Activated gamma-delta T cell treated with anti-CD3 and anti-CD28 coated beads, Interleukin-2, amount 50 U/mL, for 16 hours (primary cell): ENCODE results near the gene SCYGR7.
"Not testable (repeated sequence)": the region's sequence is repeated elsewhere in the genome, so short reads cannot be mapped to it uniquely, and the experiment has no call there.

Experiments
- DNase-seq: peaks from one replicate; pipeline ENCODE4 v3.0.0-alpha.2; 2020; ENCODE audit warnings: low read depth

Gene SCYGR7

GRCh38 chr2:227728035-227728434 lies at the start of gene SCYGR7:
Gene SCYGR7, plus strand, starts transcription at chr2:227728335. Its CDS starts 0 bp downstream, at chr2:227728335.
- DNase-seq = no peak

- DNase-seq = no peak
Measured at GRCh38 chr2:227684258-227684657, 43.9 kb upstream of the SCYGR7 start.

- no peak for DNase-seq
Measured at GRCh38 chr2:227687189-227687588, 40.9 kb upstream of the SCYGR7 start.

- no peak for DNase-seq
Measured at GRCh38 chr2:227696990-227697679, 31.0 kb upstream of the SCYGR7 start.

- DNase-seq = no peak
Measured at GRCh38 chr2:227701556-227701955, 26.6 kb upstream of the SCYGR7 start.

GRCh38 chr2:227703280-227703732 lies 24.8 kb upstream of the SCYGR7 start:
- no peak for DNase-seq

- no peak for DNase-seq
Measured at GRCh38 chr2:227703961-227704360, 24.2 kb upstream of the SCYGR7 start.

- DNase-seq = no peak
Measured at GRCh38 chr2:227706859-227707258, 21.3 kb upstream of the SCYGR7 start.

- no peak for DNase-seq
Measured at GRCh38 chr2:227707390-227707789, 20.7 kb upstream of the SCYGR7 start.

- DNase-seq = no peak
Measured at GRCh38 chr2:227710986-227711385, 17.1 kb upstream of the SCYGR7 start.

GRCh38 chr2:227713291-227713690 lies 14.8 kb upstream of the SCYGR7 start:
- DNase-seq = no peak

- no peak for DNase-seq
Measured at GRCh38 chr2:227716501-227716900, 11.6 kb upstream of the SCYGR7 start.

GRCh38 chr2:227717687-227718567 lies 10.2 kb upstream of the SCYGR7 start, which contains the start of gene SLC19A3:
Gene SLC19A3, minus strand, starts transcription at chr2:227718028. Its CDS starts 15,710 bp downstream, at chr2:227702318.
- no peak for DNase-seq

- no peak for DNase-seq
Measured at GRCh38 chr2:227719641-227720040, 8.5 kb upstream of the SCYGR7 start.

GRCh38 chr2:227720680-227721079 lies 7.5 kb upstream of the SCYGR7 start:
- DNase-seq = no peak

GRCh38 chr2:227722821-227723220 lies 5.3 kb upstream of the SCYGR7 start:
- DNase-seq = not testable (repeated sequence)

- DNase-seq = no peak
Measured at GRCh38 chr2:227724394-227725039, 3.6 kb upstream of the SCYGR7 start, which contains the start of gene SCYGR6. Gene SCYGR6, minus strand, starts transcription at chr2:227724757. Its CDS starts 0 bp downstream, at chr2:227724757.

- DNase-seq = no peak
Measured at GRCh38 chr2:227739351-227739750, 11.2 kb downstream of the SCYGR7 start.

GRCh38 chr2:227740705-227741104 lies 12.6 kb downstream of the SCYGR7 start:
- DNase-seq = not testable (repeated sequence)

- DNase-seq = no peak
Measured at GRCh38 chr2:227745594-227745993, 17.5 kb downstream of the SCYGR7 start, which contains the start of gene SCYGR8. Gene SCYGR8, plus strand, starts transcription at chr2:227745894. Its CDS starts 0 bp downstream, at chr2:227745894.

- DNase-seq = no peak
Measured at GRCh38 chr2:227748079-227748478, 19.9 kb downstream of the SCYGR7 start.

GRCh38 chr2:227756261-227756660 lies 28.1 kb downstream of the SCYGR7 start:
- not testable (repeated sequence) for DNase-seq
